Smooth muscle cell (in vitro differentiated cells): Measurements from ENCODE around the gene SLC25A1. TPM values are rescaled to one million over a fixed set of nuclear protein-coding genes. Genes with fewer than 3 reads are reported as not detected.

ENCODE experiments used
- DNase-seq: peaks from one replicate; lab custom pipeline; 2025; ENCODE audit not compliant: unreplicated experiment; lab: John Stamatoyannopoulos, UW
- H2AFZ ChIP-seq: fragments of 200-600 bp; sonication (generic); 2 replicates; pipeline ENCODE4 v1.6.0; 2016; ENCODE audit warnings: antibody characterized with exemption, low read depth, mild to moderate bottlenecking
- H3F3A ChIP-seq: fragments of 200-600 bp; sonication (generic); 2 replicates; pipeline ENCODE4 v1.6.0; 2017; ENCODE audit warnings: antibody characterized with exemption, low read depth
- H3K27ac ChIP-seq: fragments of 200-600 bp; sonication (generic); 2 replicates; pipeline ENCODE4 v1.5.1; 2016; ENCODE audit warnings: low read depth, mild to moderate bottlenecking
- H3K27me3 ChIP-seq: fragments of 200-600 bp; sonication (generic); 2 replicates; pipeline ENCODE4 v1.6.1; 2016; ENCODE audit warnings: low read depth, mild to moderate bottlenecking
- H3K36me3 ChIP-seq: fragments of 200-600 bp; sonication (generic); 2 replicates; pipeline ENCODE4 v1.5.1; 2016; ENCODE audit warnings: low read depth
- H3K4me1 ChIP-seq: fragments of 200-600 bp; sonication (generic); 2 replicates; pipeline ENCODE4 v1.5.1; 2016; ENCODE audit warnings: low read depth
- H3K4me2 ChIP-seq: fragments of 200-600 bp; sonication (generic); 2 replicates; pipeline ENCODE4 v1.6.0; 2016; ENCODE audit warnings: mild to moderate bottlenecking
- H3K4me3 ChIP-seq: fragments of 200-600 bp; sonication (generic); 2 replicates; pipeline ENCODE4 v1.5.1; 2016; ENCODE audit warnings: mild to moderate bottlenecking
- H3K79me2 ChIP-seq: fragments of 200-600 bp; sonication (generic); 2 replicates; pipeline ENCODE4 v1.6.0; 2016; ENCODE audit warnings: low read depth, mild to moderate bottlenecking
- H3K9ac ChIP-seq: fragments of 200-600 bp; sonication (generic); 2 replicates; pipeline ENCODE4 v1.6.0; 2016; ENCODE audit warnings: low read depth
- H3K9me3 ChIP-seq: fragments of 200-600 bp; sonication (generic); replicated peaks from 2 replicates; pipeline ENCODE4 v1.5.1; 2016; ENCODE audit warnings: low read depth
- H4K20me1 ChIP-seq: fragments of 200-600 bp; sonication (generic); 2 replicates; pipeline ENCODE4 v1.6.0; 2016; ENCODE audit warnings: low read depth
- whole genome bisulfite sequencing: methylation state at CpG from one replicate; pipeline ENCODE4 v1.1.7; 2016; ENCODE audit warnings: low lambda C conversion rate; 5-methylcytosine and 5-hydroxymethylcytosine counted together
- polyA plus RNA-seq: library from polyadenylated mRNA; unstranded; fragments of >200 nt; fragmentation: Nextera tagmentation; extraction: Ambion mirVana; gene quantifications from 2 replicates; pipeline ENCODE4 v1.2.1, GENCODE V29; 2016
- total RNA-seq: library from RNA; depleted of rRNA; stranded (reverse); fragments of >200 nt; gene quantifications from 2 replicates; pipeline ENCODE4 v1.2.3, GENCODE V29; 2014
- TF ChIP-seq, protein P1 (sequence below): fragments of 200-600 bp; sonication (generic); IDR thresholded peaks from 2 replicates; pipeline ENCODE4 v1.5.1; 2017; ENCODE audit warnings: borderline replicate concordance, mild to moderate bottlenecking, antibody characterized with exemption; ENCODE audit not compliant: insufficient read depth, poor library complexity, severe bottlenecking

The SLC25A1 gene
- total and polyA plus RNA-seq, 2 experiments from 2014 or later: 56.5 to 204 TPM

DNA sequence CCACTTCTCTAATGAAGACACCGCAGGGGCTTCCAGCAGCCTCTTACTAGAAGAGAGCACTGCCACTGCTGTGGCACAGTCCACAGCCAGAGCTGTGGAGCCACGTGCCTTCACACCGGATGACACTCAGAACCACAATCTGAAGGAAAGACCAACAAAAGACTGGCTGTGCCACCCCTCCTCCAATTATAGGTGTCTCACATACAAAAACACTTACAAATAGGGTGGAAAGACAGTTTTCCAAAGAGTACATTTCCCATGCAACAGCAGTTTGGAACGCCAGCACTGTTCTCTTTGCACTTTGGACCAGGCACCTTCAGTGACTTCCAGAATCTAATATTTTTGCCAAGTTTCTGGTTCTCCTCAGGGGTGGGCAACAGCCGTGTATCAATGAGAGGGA lies 38.0 kb upstream of the SLC25A1 start:
- H3K4me2 ChIP-seq: no peak overlapping the region
- H3K4me1 ChIP-seq: no peaks in the 10 kb centered on the region
- no peaks in the 10 kb centered on the region for H3F3A ChIP-seq
- TF ChIP-seq, protein P1, sequence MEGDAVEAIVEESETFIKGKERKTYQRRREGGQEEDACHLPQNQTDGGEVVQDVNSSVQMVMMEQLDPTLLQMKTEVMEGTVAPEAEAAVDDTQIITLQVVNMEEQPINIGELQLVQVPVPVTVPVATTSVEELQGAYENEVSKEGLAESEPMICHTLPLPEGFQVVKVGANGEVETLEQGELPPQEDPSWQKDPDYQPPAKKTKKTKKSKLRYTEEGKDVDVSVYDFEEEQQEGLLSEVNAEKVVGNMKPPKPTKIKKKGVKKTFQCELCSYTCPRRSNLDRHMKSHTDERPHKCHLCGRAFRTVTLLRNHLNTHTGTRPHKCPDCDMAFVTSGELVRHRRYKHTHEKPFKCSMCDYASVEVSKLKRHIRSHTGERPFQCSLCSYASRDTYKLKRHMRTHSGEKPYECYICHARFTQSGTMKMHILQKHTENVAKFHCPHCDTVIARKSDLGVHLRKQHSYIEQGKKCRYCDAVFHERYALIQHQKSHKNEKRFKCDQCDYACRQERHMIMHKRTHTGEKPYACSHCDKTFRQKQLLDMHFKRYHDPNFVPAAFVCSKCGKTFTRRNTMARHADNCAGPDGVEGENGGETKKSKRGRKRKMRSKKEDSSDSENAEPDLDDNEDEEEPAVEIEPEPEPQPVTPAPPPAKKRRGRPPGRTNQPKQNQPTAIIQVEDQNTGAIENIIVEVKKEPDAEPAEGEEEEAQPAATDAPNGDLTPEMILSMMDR: no peak
- H2AFZ ChIP-seq: no peak overlapping the region
- H3K36me3 ChIP-seq: no peaks in the 10 kb centered on the region
- DNase-seq: no peak
- H3K27me3 ChIP-seq: no peaks in the 10 kb centered on the region
- H3K9me3 ChIP-seq: no peaks in the 10 kb centered on the region
- H3K4me3 ChIP-seq: no peak overlapping the region
- 91% methylated on average over 5 of the region's 5 CpGs for WGBS
- no peak overlapping the region for H3K27ac ChIP-seq
- H3K9ac ChIP-seq: no peak overlapping the region
- H3K79me2 ChIP-seq: no peaks in the 10 kb centered on the region
- H4K20me1 ChIP-seq: no peaks in the 10 kb centered on the region

DNA sequence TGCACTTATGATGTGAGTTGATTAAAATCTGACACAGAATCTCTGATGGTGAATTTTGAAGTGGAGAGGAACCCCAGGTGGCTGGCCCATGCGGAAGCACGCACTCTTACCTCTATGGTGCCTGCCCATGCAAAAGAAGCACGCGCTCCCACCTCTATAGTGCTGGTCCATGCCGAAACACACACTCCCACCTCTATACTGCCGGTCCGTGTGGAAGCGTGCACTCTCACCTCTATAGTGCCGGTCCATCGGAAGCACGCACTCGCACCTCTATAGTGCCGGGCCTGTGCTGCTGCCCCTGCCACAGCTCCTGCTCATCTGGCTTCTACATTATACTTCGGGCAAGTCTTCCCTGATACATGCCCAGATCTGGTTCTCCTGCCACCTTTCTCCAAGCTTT lies 36.8 kb upstream of the SLC25A1 start:
- Histone ChIP-seq H3F3A (no peaks in the 10 kb centered on the region), H3K27me3 (no peaks in the 10 kb centered on the region), H2AFZ (no peak overlapping the region), H3K79me2 (no peaks in the 10 kb centered on the region), H3K4me1 (no peaks in the 10 kb centered on the region), H3K4me2 (no peak overlapping the region), H3K27ac (no peak overlapping the region), H3K36me3 (no peaks in the 10 kb centered on the region), H3K9me3 (no peaks in the 10 kb centered on the region), H4K20me1 (no peaks in the 10 kb centered on the region), H3K4me3 (no peak overlapping the region), H3K9ac (no peak overlapping the region)
- WGBS: 94% methylated on average over 14 of the region's 14 CpGs
- DNase-seq: no peak
- TF ChIP-seq, protein P1: no peak

DNA sequence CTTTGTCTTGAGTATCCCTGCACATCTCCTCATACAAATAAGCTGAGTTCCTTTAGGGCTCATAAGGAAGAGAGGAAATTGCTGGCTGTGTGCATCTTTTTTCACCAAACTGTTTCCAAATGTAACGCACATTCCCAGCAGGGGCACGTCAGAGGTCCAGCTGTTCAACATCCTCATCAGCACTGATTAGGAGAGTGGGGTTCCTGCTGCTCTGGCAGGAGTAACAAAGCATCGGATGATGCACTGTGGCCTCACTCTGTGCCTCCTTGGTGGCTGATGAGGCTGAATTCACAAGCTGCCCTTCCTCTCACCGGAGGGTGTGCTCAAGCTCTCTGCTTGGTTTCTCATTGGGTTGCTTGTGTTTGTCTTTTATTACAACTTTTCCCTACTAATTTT lies 35.5 kb upstream of the SLC25A1 start:
- no peak for DNase-seq

More for the DNA sequence above, 35.5 kb upstream of the SLC25A1 start:
- H4K20me1 ChIP-seq: no peaks in the 10 kb centered on the region
- H3K4me2 ChIP-seq: no peak overlapping the region
- H3K4me3 ChIP-seq: no peak overlapping the region
- no peaks in the 10 kb centered on the region for H3K27me3 ChIP-seq
- H3K79me2 ChIP-seq: no peaks in the 10 kb centered on the region
- 67% methylated on average over 4 of the region's 4 CpGs for WGBS
- H2AFZ ChIP-seq: no peak overlapping the region
- TF ChIP-seq, protein P1: no peak
- no peaks in the 10 kb centered on the region for H3K9me3 ChIP-seq
- H3K9ac ChIP-seq: no peak overlapping the region
- H3K27ac ChIP-seq: no peak overlapping the region
- no peaks in the 10 kb centered on the region for H3K4me1 ChIP-seq
- H3F3A ChIP-seq: no peaks in the 10 kb centered on the region
- no peaks in the 10 kb centered on the region for H3K36me3 ChIP-seq
